Right kidney (tissue), 1 donor: Measurements from ENCODE around the gene DLX3.
A peak's percentile ranks its signal among the peaks of the same experiment; 100 is the strongest.

Experiments
- DNase-seq: peaks from one replicate; pipeline ENCODE4 v3.0.0-alpha.2; 2016

The DLX3 gene

GRCh38 chr17:50024808-50025207 lies 29.8 kb upstream of the DLX3 start:
- DNase-seq, result no peak

- no peak for DNase-seq
These were observed 28.5 kb upstream of the DLX3 start for GRCh38 chr17:50023520-50023919.

- DNase-seq, result no peak
These were observed 27.6 kb upstream of the DLX3 start for GRCh38 chr17:50022463-50023130.

- no peak for DNase-seq
These were observed 26.8 kb upstream of the DLX3 start for GRCh38 chr17:50021681-50022370.

- DNase-seq, result no peak
These were observed 26.0 kb upstream of the DLX3 start for GRCh38 chr17:50020841-50021599.

- no peak for DNase-seq
These were observed 23.9 kb upstream of the DLX3 start for GRCh38 chr17:50018909-50019308.

- DNase-seq, result no peak
These were observed 20.1 kb upstream of the DLX3 start for GRCh38 chr17:50015146-50015545.

- DNase-seq, result no peak
These were observed 19.6 kb upstream of the DLX3 start for GRCh38 chr17:50014471-50015088.

GRCh38 chr17:50013079-50013478 lies 18.1 kb upstream of the DLX3 start:
- DNase-seq, result no peak

GRCh38 chr17:50009282-50009681 lies 14.3 kb upstream of the DLX3 start:
- no peak for DNase-seq

GRCh38 chr17:50003911-50004310 lies 8.9 kb upstream of the DLX3 start:
- no peak for DNase-seq

- no peak for DNase-seq
These were observed 4.0 kb upstream of the DLX3 start for GRCh38 chr17:49998836-49999511.

GRCh38 chr17:49997773-49998703 lies 3.0 kb upstream of the DLX3 start:
- DNase-seq, result peak; percentile 65

GRCh38 chr17:49997301-49997650 lies 2.3 kb upstream of the DLX3 start:
- no peak for DNase-seq

GRCh38 chr17:49996495-49997300 lies 1.7 kb upstream of the DLX3 start:
- DNase-seq, result peak; percentile 81

GRCh38 chr17:49996121-49996494 lies 1.1 kb upstream of the DLX3 start:
- no peak for DNase-seq

GRCh38 chr17:49994085-49995054 lies 654 bp downstream of the DLX3 start:
- DNase-seq, result peak; percentile 56

GRCh38 chr17:49993423-49994060 lies 1.5 kb downstream of the DLX3 start:
- peak; percentile 81 for DNase-seq

- DNase-seq, result no peak
These were observed 2.0 kb downstream of the DLX3 start for GRCh38 chr17:49992933-49993422.
